Mesothelial cell of epicardium (in vitro differentiated cells): ENCODE measurements around the gene DOK6. TPM values are rescaled to one million over a fixed set of nuclear protein-coding genes. Genes with fewer than 3 reads are reported as not detected.

Source experiments
- DNase-seq, 2 experiments: peaks; one replicate each; pipeline ENCODE4 v3.0.0; 2021; ENCODE audit warnings: low spot score in 2 of 2; ENCODE audit not compliant: unreplicated experiment in 2 of 2
- H3K27ac Mint-ChIP-seq: 2 replicates; pipeline ENCODE4 v1.8.0; 2021; ENCODE audit warnings: mixed read lengths
- H3K27me3 Mint-ChIP-seq: 2 replicates; pipeline ENCODE4 v1.8.0; 2021; ENCODE audit warnings: low read depth, mixed read lengths
- H3K36me3 Mint-ChIP-seq: 2 replicates; pipeline ENCODE4 v1.8.0; 2021; ENCODE audit warnings: mixed read lengths
- H3K4me1 Mint-ChIP-seq: 2 replicates; pipeline ENCODE4 v1.8.0; 2021; ENCODE audit warnings: mixed read lengths
- H3K4me3 Mint-ChIP-seq: 2 replicates; pipeline ENCODE4 v1.8.0; 2021; ENCODE audit warnings: mild to moderate bottlenecking, moderate library complexity, mixed read lengths
- H3K9me3 Mint-ChIP-seq: 2 replicates; pipeline ENCODE4 v1.8.0; 2021; ENCODE audit warnings: mixed read lengths
- total RNA-seq: library from RNA; stranded (reverse); gene quantifications from 3 replicates; pipeline ENCODE4 v1.2.1, GENCODE V29; 2021
- TF ChIP-seq, protein P1 (sequence below): fragments of 200-600 bp; sonication (generic); IDR thresholded peaks from one replicate; pipeline ENCODE4 v1.5.0; 2021; ENCODE audit warnings: antibody characterized with exemption; ENCODE audit not compliant: unreplicated experiment

Gene DOK6
- total RNA-seq, 1 donor from 2014 or later, result 4.9 TPM

DNA sequence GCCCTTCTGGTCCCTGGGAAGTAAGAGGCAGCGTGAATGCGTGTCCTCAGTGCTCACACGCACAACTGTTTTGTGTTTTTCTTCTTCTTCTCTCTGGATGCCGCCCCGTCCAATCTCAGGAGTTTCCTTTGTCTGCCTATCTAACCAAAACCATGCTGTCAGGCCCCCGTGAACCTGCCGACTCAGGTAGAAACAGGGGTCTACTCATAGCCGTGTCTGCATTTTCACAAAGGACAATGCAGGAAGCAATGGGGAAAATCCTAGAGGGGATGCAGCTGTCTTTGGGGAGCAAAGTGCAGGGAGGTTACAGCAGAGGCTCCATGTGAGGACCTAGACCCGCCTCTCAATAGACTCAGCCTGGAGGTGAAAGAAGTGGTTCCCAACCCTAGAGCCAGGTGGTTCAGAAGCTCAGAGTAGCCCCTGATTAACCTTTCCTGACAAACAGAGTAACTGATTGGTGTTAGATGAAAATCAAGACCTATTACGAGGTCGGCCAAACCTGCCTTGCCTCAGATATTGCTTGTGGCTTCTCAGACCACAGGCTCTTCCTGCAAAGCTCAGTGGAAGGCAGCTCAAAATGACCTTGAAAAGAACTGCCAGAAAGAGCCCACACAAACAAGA is 497.7 kb downstream of the DOK6 start:
- H3K27ac Mint-ChIP-seq, result no peak overlapping the region
- peaks cover 3% of the 10 kb centered on the region for H3K9me3 Mint-ChIP-seq
- H3K27me3 Mint-ChIP-seq, result no peaks in the 10 kb centered on the region
- H3K4me1 Mint-ChIP-seq, result no peaks in the 10 kb centered on the region
- no peak overlapping the region for H3K4me3 Mint-ChIP-seq
- no peak for DNase-seq
- no peaks in the 10 kb centered on the region for H3K36me3 Mint-ChIP-seq
- TF ChIP-seq, protein P1, sequence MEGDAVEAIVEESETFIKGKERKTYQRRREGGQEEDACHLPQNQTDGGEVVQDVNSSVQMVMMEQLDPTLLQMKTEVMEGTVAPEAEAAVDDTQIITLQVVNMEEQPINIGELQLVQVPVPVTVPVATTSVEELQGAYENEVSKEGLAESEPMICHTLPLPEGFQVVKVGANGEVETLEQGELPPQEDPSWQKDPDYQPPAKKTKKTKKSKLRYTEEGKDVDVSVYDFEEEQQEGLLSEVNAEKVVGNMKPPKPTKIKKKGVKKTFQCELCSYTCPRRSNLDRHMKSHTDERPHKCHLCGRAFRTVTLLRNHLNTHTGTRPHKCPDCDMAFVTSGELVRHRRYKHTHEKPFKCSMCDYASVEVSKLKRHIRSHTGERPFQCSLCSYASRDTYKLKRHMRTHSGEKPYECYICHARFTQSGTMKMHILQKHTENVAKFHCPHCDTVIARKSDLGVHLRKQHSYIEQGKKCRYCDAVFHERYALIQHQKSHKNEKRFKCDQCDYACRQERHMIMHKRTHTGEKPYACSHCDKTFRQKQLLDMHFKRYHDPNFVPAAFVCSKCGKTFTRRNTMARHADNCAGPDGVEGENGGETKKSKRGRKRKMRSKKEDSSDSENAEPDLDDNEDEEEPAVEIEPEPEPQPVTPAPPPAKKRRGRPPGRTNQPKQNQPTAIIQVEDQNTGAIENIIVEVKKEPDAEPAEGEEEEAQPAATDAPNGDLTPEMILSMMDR, result no peak
